ENCODE measurements around the gene LHFPL4. TPM values are rescaled to one million over a fixed set of nuclear protein-coding genes. Genes with fewer than 3 reads are reported as not detected.
A peak's percentile ranks its signal among the peaks of the same experiment; 100 is the strongest.
"Not testable (repeated sequence)": the region's sequence is repeated elsewhere in the genome, so short reads cannot be mapped to it uniquely, and the experiment has no call there.

Gene LHFPL4
- not detected for total RNA-seq

DNA sequence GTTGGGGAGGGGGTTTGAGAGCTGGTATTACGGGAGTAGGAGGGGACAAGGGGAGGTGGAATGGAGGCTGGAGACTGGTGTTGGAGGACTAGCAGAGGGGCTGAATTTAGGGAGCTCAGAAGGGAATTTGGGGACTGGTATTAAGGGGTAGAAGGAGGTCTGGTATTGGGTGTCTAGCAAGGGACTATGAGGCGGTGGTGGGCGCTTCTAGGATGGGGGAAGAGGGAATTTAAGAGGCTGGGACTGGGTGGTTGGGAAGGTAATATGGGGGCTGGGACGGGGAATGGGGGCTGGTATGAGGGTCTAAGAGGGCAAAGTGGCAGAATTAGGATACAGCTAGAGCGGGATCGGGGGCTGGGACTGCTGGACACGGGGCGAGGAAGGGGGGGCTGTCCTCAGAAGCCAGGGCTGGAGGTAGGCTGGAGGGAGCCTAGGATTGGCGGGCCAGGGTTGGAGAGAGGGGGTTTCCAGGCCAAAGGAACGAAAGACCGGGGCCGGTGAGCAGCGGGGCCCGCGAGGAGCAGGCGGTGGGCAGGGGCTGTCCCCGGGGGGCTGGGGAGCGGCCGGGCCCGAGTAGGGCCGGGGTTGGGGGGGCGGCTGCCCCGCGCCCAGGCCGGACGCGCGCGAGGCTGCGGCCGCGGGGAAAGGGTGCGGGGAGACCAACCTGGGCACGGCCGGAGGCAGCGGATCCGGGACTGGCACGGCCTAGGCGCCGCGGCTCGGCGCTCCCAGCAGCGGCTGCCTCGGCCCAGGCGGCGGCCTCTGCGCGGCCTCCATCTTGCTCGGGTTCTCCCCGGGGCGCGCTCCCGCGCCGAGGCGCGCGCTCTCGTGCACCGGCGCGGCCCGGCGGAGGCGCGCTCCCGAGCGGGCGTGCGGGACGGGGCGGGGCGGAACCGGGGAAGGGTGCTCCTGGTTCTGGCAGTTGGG lies at the start of gene LHFPL4:
Gene LHFPL4, minus strand, starts transcription at position 802 of the 927 bp plus-strand sequence. CDS start 1,143 bp downstream, outside the sequence.
- peak within 1 kb of the TSS in 1 of 3 donors; percentile 49 for H3K4me3 ChIP-seq

GRCh38 chr3:9602620-9603019 lies 49.0 kb upstream of the LHFPL4 start:
- Histone ChIP-seq H3K9me3 (peaks cover 10 to 16% of the 10 kb centered on the region in 2 donors), H3K27me3 (peaks cover 0 to 9% of the 10 kb centered on the region in 2 donors), H3K36me3 (no peaks in the 10 kb centered on the region), H3K27ac (no peak overlapping the region), H3K4me3 (no peak overlapping the region), H3K4me1 (no peaks in the 10 kb centered on the region)
- intact Hi-C loops (cut with DNase I; ENCODE audit: low total_unique reads) = no loop called here
- no peak for TF ChIP-seq POLR2AphosphoS5 (IDR thresholded peaks at IDR 0.05)
- no peak for TF ChIP-seq CTCF (IDR thresholded peaks at IDR 0.05)
- no peak for TF ChIP-seq POLR2A (IDR thresholded peaks at IDR 0.05)
- no peak for DNase-seq (ENCODE audit: low spot score in 2 of 2)

More for the DNA sequence above, at the start of gene LHFPL4:
- no peak within 1 kb of the TSS for H3K27ac ChIP-seq
- peaks cover 0 to 53% of the 10 kb centered on the region in 2 donors for H3K27me3 ChIP-seq
- TF ChIP-seq CTCF (IDR thresholded peaks at IDR 0.05) = no peak
- TF ChIP-seq POLR2AphosphoS5 (IDR thresholded peaks at IDR 0.05) = no peak
- TF ChIP-seq POLR2A (IDR thresholded peaks at IDR 0.05) = no peak
- no peaks in the 10 kb centered on the region for H3K36me3 ChIP-seq
- H3K4me1 ChIP-seq = no peaks in the 10 kb centered on the region
- no peaks in the 10 kb centered on the region for H3K9me3 ChIP-seq
- intact Hi-C loops (cut with DNase I; ENCODE audit: low total_unique reads) = no loop called here
- DNase-seq (ENCODE audit: low spot score in 2 of 2) = no peak

GRCh38 chr3:9601006-9601581 lies 47.5 kb upstream of the LHFPL4 start:
- H3K4me3 ChIP-seq = peak overlapping the region in 2 of 3 donors; percentile 33 to 60
- intact Hi-C loops (cut with DNase I; ENCODE audit: low total_unique reads); DNase-seq (ENCODE audit: low spot score in 2 of 2); H3K4me1 ChIP-seq; H3K27me3 ChIP-seq; H3K36me3 ChIP-seq; H3K27ac ChIP-seq: not testable (repeated sequence)
- H3K9me3 ChIP-seq = peaks cover 12 to 14% of the 10 kb centered on the region in 2 donors

- intact Hi-C loops (cut with DNase I; ENCODE audit: low total_unique reads) = no loop called here
- TF ChIP-seq POLR2AphosphoS5 (IDR thresholded peaks at IDR 0.05) (no peak), POLR2A (IDR thresholded peaks at IDR 0.05) (no peak), CTCF (IDR thresholded peaks at IDR 0.05) (no peak)
- no peak for DNase-seq (ENCODE audit: low spot score in 2 of 2)
- H3K4me1 ChIP-seq = no peaks in the 10 kb centered on the region
- peak overlapping the region in 2 of 3 donors; percentile 33 to 60 for H3K4me3 ChIP-seq
- peaks cover 10 to 14% of the 10 kb centered on the region in 2 donors for H3K9me3 ChIP-seq
- no peaks in the 10 kb centered on the region for H3K36me3 ChIP-seq
- H3K27me3 ChIP-seq = peaks cover 0 to 9% of the 10 kb centered on the region in 2 donors
- no peak overlapping the region for H3K27ac ChIP-seq
These were observed 47.0 kb upstream of the LHFPL4 start for GRCh38 chr3:9600597-9600996.

- intact Hi-C loops (cut with DNase I; ENCODE audit: low total_unique reads) = no loop called here
These were observed 45.3 kb upstream of the LHFPL4 start for GRCh38 chr3:9598783-9599387.

More at GRCh38 chr3:9598783-9599387, 45.3 kb upstream of the LHFPL4 start:
- DNase-seq (ENCODE audit: low spot score in 2 of 2) = no peak
- Histone ChIP-seq H3K9me3 (peaks cover 3 to 8% of the 10 kb centered on the region in 2 donors), H3K4me1 (no peaks in the 10 kb centered on the region), H3K4me3 (no peak overlapping the region), H3K36me3 (no peaks in the 10 kb centered on the region), H3K27ac (no peak overlapping the region), H3K27me3 (peaks cover 0 to 9% of the 10 kb centered on the region in 2 donors)
- TF ChIP-seq POLR2AphosphoS5 (IDR thresholded peaks at IDR 0.05) = no peak
- no peak for TF ChIP-seq CTCF (IDR thresholded peaks at IDR 0.05)
- no peak for TF ChIP-seq POLR2A (IDR thresholded peaks at IDR 0.05)

Data from breast epithelium (tissue), 4 donors.